ENCODE measurements around the gene OPRD1.

DNA sequence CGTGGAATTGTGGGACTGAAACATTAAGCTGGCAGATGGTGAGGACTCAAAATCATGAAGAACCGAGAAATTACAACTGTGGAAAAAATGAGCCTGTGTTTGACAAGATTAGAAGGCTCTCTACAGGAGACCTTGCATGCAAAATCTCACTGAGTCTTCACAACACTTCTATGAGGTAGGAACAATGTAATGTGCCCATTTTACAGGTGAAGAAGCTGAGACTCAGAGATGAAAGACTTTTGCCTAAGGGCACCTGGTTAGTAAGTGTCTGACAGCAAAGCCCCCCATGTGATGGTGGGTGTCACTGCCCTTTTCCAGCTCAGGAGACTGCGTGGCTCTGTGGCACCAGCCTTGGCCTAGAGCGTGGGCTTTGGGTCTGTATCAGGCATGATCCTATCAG is 21.0 kb downstream of the OPRD1 start:
- TF ChIP-seq POLR2A (IDR thresholded peaks at IDR 0.05) (no peak), POLR2AphosphoS5 (IDR thresholded peaks at IDR 0.05) (no peak)
- TF ChIP-seq, protein P1, sequence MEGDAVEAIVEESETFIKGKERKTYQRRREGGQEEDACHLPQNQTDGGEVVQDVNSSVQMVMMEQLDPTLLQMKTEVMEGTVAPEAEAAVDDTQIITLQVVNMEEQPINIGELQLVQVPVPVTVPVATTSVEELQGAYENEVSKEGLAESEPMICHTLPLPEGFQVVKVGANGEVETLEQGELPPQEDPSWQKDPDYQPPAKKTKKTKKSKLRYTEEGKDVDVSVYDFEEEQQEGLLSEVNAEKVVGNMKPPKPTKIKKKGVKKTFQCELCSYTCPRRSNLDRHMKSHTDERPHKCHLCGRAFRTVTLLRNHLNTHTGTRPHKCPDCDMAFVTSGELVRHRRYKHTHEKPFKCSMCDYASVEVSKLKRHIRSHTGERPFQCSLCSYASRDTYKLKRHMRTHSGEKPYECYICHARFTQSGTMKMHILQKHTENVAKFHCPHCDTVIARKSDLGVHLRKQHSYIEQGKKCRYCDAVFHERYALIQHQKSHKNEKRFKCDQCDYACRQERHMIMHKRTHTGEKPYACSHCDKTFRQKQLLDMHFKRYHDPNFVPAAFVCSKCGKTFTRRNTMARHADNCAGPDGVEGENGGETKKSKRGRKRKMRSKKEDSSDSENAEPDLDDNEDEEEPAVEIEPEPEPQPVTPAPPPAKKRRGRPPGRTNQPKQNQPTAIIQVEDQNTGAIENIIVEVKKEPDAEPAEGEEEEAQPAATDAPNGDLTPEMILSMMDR (IDR thresholded peaks at IDR 0.05) = no peak
